A549 (cell line): Measurements from ENCODE around the gene CD79B. TPM values are rescaled to one million over a fixed set of nuclear protein-coding genes. Genes with fewer than 3 reads are reported as not detected.
A peak's percentile ranks its signal among the peaks of the same experiment; 100 is the strongest.

Source experiments
- ATAC-seq, 2 experiments: fragments of 200-7000 bp in 1 of 2; fragments of >200 bp in 1 of 2; cut with Nextera tagmentation in 1 of 2; cut with Tn5 transposase in 1 of 2; 3 replicates each; pipeline versions ENCODE4 v1.8.0 to v1.9.1; 2018 to 2020; ENCODE audit warnings: mild to moderate bottlenecking in 1 of 2, moderate library complexity in 1 of 2
- CTCF ChIA-PET: fragments of 300-600 bp; sonication (Branson Sonifier 250); formaldehyde crosslinking; extraction: SDS; loops from one replicate; lab custom pipeline; 2021; ENCODE audit warnings: antibody characterized with exemption, inconsistent platforms; lab: Yijun Ruan, JAX
- POLR2A ChIA-PET: fragments of 350-600 bp; formaldehyde crosslinking; extraction: SDS; loops from one replicate; lab custom pipeline; 2021; ENCODE audit warnings: antibody characterized with exemption, inconsistent platforms; lab: Yijun Ruan, JAX
- DNase-seq, 2 experiments: peaks; one replicate each; pipeline versions ENCODE4 v3.0.0 to v3.0.0-alpha.2; 2011 to 2016; ENCODE audit warnings: low read depth in 1 of 2, low spot score in 1 of 2
- FAIRE-seq: peaks from 2 replicates; lab custom pipeline; 2011; peaks lifted over from hg19 to GRCh38; lab: Jason Lieb, UNC
- H3K27ac ChIP-seq, 2 experiments: fragments of >200 bp; sonication (Bioruptor Twin); formaldehyde crosslinking; 3 replicates each; pipeline ENCODE4 v1.5.1; 2016 to 2017
- H3K4me1 ChIP-seq: fragments of >200 bp; sonication (Bioruptor Twin); formaldehyde crosslinking; 3 replicates; pipeline ENCODE4 v1.6.1; 2016
- H3K4me2 ChIP-seq: fragments of >200 bp; sonication (Bioruptor Twin); formaldehyde crosslinking; 3 replicates; pipeline ENCODE4 v1.6.1; 2016
- H3K4me3 ChIP-seq: fragments of >200 bp; sonication (Bioruptor Twin); formaldehyde crosslinking; 3 replicates; pipeline ENCODE4 v1.5.1; 2016
- H3K9me3 ChIP-seq: fragments of >200 bp; sonication (Bioruptor Twin); formaldehyde crosslinking; 3 replicates; pipeline ENCODE4 v1.6.1; 2016
- CBX2 ChIP-seq: fragments of 200-600 bp; sonication (generic); IDR thresholded peaks from 2 replicates; pipeline ENCODE4 v1.6.1; 2016; ENCODE audit warnings: low read depth, mild to moderate bottlenecking, borderline replicate concordance
- CEBPB ChIP-seq, 2 experiments: fragments of >200 bp in 1 of 2; sonication (Bioruptor Twin) in 1 of 2; formaldehyde crosslinking in 1 of 2; IDR thresholded peaks; 2 replicates each; pipeline ENCODE4 v1.6.1; 2012 to 2016
- CHD4 ChIP-seq: fragments of 200-600 bp; sonication (generic); IDR thresholded peaks from 2 replicates; pipeline ENCODE4 v1.6.1; 2016; ENCODE audit warnings: antibody characterized with exemption, mild to moderate bottlenecking, borderline replicate concordance
- EP300 ChIP-seq, 2 experiments: fragments of >200 bp; sonication (Bioruptor Twin); formaldehyde crosslinking; IDR thresholded peaks; 2 replicates in 1 of 2; 3 replicates in 1 of 2; pipeline ENCODE4 v1.6.1; 2016 to 2017
- HOXB13 ChIP-seq: fragments of 250-450 bp; sonication (Bioruptor Pico); IDR thresholded peaks from 2 replicates; pipeline ENCODE4 v1.5.0; 2020; ENCODE audit warnings: low read depth, mild to moderate bottlenecking, moderate library complexity
- HOXB5 ChIP-seq: fragments of 250-450 bp; sonication (Bioruptor Pico); IDR thresholded peaks from 2 replicates; pipeline ENCODE4 v1.5.0; 2020; ENCODE audit warnings: mild to moderate bottlenecking, moderate library complexity
- JUNB ChIP-seq: fragments of >200 bp; sonication (Bioruptor Twin); formaldehyde crosslinking; IDR thresholded peaks from 2 replicates; pipeline ENCODE4 v1.6.1; 2016
- MYC ChIP-seq: IDR thresholded peaks from 2 replicates; pipeline ENCODE4 v1.6.1; 2012; ENCODE audit warnings: mild to moderate bottlenecking, inconsistent platforms, low read length, improper control_type of control experiment, borderline replicate concordance
- RARB ChIP-seq: fragments of 250-450 bp; sonication (Bioruptor Pico); IDR thresholded peaks from 2 replicates; pipeline ENCODE4 v1.8.0; 2021; ENCODE audit warnings: mild to moderate bottlenecking, moderate library complexity
- SREBF2 ChIP-seq: fragments of 450-650 bp; IDR thresholded peaks from 2 replicates; pipeline ENCODE4 v1.6.1; 2014; ENCODE audit warnings: mild to moderate bottlenecking, moderate library complexity
- TFCP2L1 ChIP-seq: fragments of 250-450 bp; sonication (Bioruptor Pico); IDR thresholded peaks from 2 replicates; pipeline ENCODE4 v1.5.0; 2021; ENCODE audit warnings: mild to moderate bottlenecking
- ZC3H11A ChIP-seq: fragments of 450-650 bp; IDR thresholded peaks from 2 replicates; pipeline ENCODE4 v1.6.1; 2014; ENCODE audit warnings: antibody characterized with exemption, mild to moderate bottlenecking
- WGBS: methylation state at CpG from one replicate; pipeline ENCODE4 v1.1.6; 2017; ENCODE audit errors: missing lambda C conversion rate; 5-methylcytosine and 5-hydroxymethylcytosine counted together
- polyA plus RNA-seq, 4 experiments: library from polyadenylated mRNA; depleted of rRNA in 3 of 4; stranded (reverse); fragments of >200 nt; fragmentation: RNase III in 1 of 4; extraction: RNeasy Plus Mini Kit Qiagen cat#74134 plus additional on column Dnase treatment in 1 of 4; gene quantifications; 2 replicates in 3 of 4; 3 replicates in 1 of 4; pipeline ENCODE4 v1.2.3, GENCODE V29; 2011 to 2017
- TF ChIP-seq, protein P1 (sequence below): IDR thresholded peaks from 2 replicates; pipeline ENCODE4 v1.6.1; 2012
- TF ChIP-seq, protein P2 (sequence below): fragments of >200 bp; sonication (Bioruptor Twin); formaldehyde crosslinking; IDR thresholded peaks from 3 replicates; pipeline ENCODE4 v1.6.1; 2016
- TF ChIP-seq, protein P3 (sequence below): fragments of 200-600 bp; sonication (generic); IDR thresholded peaks from 2 replicates; pipeline ENCODE4 v1.6.1; 2016; ENCODE audit warnings: antibody characterized with exemption, mild to moderate bottlenecking, moderate library complexity
- TF ChIP-seq, protein P4 (sequence below): fragments of >200 bp; sonication (Bioruptor Twin); formaldehyde crosslinking; IDR thresholded peaks from 2 replicates; pipeline ENCODE4 v1.6.1; 2016

Gene CD79B
- polyA plus RNA-seq, 2 of the 4 experiments (the other 2 are of a cell fraction): 0.14 TPM; not detected in 1

DNA sequence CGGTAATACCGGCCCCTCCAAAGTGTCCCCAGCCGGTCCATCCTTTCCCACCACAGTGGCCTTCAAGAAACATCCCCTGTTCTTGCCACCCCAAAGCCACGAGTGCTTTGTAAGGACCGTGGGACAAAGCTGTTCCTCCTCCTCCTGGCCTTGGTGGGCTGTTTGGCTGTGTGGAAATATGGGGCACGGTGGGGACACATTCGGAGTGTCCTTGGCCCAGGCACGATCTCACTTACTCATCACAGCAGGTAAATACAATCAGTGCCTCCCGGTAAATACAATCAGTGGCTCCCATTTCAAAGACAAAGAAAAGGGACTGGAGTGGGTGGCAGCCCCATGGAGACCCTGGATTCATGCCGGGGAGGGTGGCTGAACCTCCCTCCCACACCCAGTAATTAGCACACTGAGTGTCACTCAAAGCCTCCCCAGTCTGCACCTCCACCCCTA lies 30.2 kb upstream of the CD79B start:
- Histone ChIP-seq H3K27ac (no peak overlapping the region), H3K4me1 (peaks cover 10% of the 10 kb centered on the region; the same call in 2 of the 3 replicates), H3K4me2 (no peak overlapping the region), H3K9me3 (no peaks in the 10 kb centered on the region), H3K4me3 (no peak overlapping the region)
- DNase-seq (no peak), ATAC-seq (no peak; a peak in 1 of 6 replicates), FAIRE-seq (no peak)
- 74% methylated on average over 10 of the region's 10 CpGs for WGBS
- POLR2A ChIA-PET: interaction anchor here (0.6 to 1.7 kb wide), 3 partner anchors 54 to 543 kb away, joined by 4 to 9 read pairs (median 6); no protein-coding TSS in a partner anchor
- CTCF ChIA-PET: interaction anchor here (1.2 to 2.1 kb wide), 4 partner anchors 22 to 63 kb away, joined by 3 to 8 read pairs (median 6); partner anchors contain the start of gene GH1
- TF ChIP-seq TFCP2L1 (CRISPR knock-in tag) (no peak), RARB (CRISPR knock-in tag) (no peak), SREBF2 (no peak), CBX2 (no peak), HOXB13 (CRISPR knock-in tag) (no peak), ZC3H11A (no peak), JUNB (no peak), CHD4 (no peak), EP300 (IDR thresholded peaks at IDR 0.05) (no peak)
- TF ChIP-seq, protein P1, sequence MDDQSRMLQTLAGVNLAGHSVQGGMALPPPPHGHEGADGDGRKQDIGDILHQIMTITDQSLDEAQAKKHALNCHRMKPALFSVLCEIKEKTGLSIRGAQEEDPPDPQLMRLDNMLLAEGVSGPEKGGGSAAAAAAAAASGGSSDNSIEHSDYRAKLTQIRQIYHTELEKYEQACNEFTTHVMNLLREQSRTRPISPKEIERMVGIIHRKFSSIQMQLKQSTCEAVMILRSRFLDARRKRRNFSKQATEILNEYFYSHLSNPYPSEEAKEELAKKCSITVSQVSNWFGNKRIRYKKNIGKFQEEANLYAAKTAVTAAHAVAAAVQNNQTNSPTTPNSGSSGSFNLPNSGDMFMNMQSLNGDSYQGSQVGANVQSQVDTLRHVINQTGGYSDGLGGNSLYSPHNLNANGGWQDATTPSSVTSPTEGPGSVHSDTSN: no peak
- TF ChIP-seq, protein P2, sequence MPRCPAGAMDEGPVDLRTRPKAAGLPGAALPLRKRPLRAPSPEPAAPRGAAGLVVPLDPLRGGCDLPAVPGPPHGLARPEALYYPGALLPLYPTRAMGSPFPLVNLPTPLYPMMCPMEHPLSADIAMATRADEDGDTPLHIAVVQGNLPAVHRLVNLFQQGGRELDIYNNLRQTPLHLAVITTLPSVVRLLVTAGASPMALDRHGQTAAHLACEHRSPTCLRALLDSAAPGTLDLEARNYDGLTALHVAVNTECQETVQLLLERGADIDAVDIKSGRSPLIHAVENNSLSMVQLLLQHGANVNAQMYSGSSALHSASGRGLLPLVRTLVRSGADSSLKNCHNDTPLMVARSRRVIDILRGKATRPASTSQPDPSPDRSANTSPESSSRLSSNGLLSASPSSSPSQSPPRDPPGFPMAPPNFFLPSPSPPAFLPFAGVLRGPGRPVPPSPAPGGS: no peak

DNA sequence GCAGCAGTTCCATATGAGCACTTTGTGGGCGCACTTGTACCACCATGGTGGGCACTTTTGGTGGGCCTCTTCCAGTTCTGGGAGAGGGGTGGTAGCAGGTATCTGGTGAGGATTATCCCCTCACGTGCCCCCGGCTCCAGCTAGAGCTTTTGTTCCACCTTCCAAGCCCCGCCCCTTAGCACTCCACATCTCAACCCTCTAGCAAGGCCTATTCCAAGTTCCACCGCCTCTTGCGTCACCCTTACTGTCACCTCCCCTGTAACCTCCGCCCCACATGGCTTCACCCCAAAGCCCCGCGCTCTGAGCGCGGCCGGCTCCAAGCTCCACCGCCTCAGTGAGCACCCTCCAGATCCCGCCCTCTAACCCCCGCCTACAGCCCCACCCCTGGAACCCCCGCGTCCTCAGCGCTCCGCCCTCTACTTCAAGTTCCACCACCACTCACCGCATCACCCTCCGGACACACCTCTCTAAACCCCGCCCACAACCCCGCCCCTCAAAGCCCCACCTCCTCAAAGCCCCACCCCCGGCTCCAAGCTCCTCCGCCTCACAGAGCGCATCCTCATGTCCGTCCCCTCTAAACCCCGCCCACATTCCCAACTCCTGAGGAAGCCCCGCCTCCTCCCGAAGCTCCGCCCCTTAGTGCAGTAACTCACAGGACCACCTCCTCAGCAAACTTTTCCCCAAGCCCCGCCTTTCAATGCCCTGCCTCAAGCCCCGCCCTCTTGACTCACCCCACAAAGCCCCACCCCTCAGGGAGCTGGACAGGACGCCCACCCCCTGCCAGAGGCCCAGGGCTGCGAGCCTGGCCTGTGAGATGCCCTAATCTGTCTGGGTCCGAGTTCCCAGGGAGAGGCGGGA lies 29.5 kb upstream of the CD79B start:
- Histone ChIP-seq H3K4me3 (peak overlapping the region; percentile 43), H3K9me3 (no peaks in the 10 kb centered on the region), H3K27ac (peak overlapping the region; percentile 23 to 66; a peak in 5 of 6 replicates), H3K4me2 (peak overlapping the region; percentile 95), H3K4me1 (peaks cover 10% of the 10 kb centered on the region; the same call in 2 of the 3 replicates)
- ChIA-PET CTCF (interaction anchor here (0.6 to 2.1 kb wide), 11 partner anchors 9 to 604 kb away, joined by 3 to 9 read pairs (median 5); partner anchors contain the start of gene GH1), POLR2A (interaction anchor here (0.6 to 1.7 kb wide), 3 partner anchors 55 to 544 kb away, joined by 4 to 9 read pairs (median 6); no protein-coding TSS in a partner anchor)
- TF ChIP-seq MYC (no peak), HOXB5 (CRISPR knock-in tag) (no peak), CEBPB (IDR thresholded peaks at IDR 0.05) (0 out of 4 replicates have a peak, but pooled peaks of 1 of the 2 experiments have one; percentile 12), CBX2 (no peak)
- TF ChIP-seq, protein P3, sequence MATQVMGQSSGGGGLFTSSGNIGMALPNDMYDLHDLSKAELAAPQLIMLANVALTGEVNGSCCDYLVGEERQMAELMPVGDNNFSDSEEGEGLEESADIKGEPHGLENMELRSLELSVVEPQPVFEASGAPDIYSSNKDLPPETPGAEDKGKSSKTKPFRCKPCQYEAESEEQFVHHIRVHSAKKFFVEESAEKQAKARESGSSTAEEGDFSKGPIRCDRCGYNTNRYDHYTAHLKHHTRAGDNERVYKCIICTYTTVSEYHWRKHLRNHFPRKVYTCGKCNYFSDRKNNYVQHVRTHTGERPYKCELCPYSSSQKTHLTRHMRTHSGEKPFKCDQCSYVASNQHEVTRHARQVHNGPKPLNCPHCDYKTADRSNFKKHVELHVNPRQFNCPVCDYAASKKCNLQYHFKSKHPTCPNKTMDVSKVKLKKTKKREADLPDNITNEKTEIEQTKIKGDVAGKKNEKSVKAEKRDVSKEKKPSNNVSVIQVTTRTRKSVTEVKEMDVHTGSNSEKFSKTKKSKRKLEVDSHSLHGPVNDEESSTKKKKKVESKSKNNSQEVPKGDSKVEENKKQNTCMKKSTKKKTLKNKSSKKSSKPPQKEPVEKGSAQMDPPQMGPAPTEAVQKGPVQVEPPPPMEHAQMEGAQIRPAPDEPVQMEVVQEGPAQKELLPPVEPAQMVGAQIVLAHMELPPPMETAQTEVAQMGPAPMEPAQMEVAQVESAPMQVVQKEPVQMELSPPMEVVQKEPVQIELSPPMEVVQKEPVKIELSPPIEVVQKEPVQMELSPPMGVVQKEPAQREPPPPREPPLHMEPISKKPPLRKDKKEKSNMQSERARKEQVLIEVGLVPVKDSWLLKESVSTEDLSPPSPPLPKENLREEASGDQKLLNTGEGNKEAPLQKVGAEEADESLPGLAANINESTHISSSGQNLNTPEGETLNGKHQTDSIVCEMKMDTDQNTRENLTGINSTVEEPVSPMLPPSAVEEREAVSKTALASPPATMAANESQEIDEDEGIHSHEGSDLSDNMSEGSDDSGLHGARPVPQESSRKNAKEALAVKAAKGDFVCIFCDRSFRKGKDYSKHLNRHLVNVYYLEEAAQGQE: no peak
- TF ChIP-seq, protein P4, sequence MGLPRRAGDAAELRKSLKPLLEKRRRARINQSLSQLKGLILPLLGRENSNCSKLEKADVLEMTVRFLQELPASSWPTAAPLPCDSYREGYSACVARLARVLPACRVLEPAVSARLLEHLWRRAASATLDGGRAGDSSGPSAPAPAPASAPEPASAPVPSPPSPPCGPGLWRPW: no peak
- peak; percentile 60 to 85 for ATAC-seq
- WGBS: 23% methylated on average over 26 of the region's 37 CpGs
- no peak for FAIRE-seq
- peak; percentile 83 to 90 for DNase-seq
